Smooth muscle cell (in vitro differentiated cells): Measurements from ENCODE around the gene MRPS7. TPM values are rescaled to one million over a fixed set of nuclear protein-coding genes. Genes with fewer than 3 reads are reported as not detected.
"Not testable (repeated sequence)": the region's sequence is repeated elsewhere in the genome, so short reads cannot be mapped to it uniquely, and the experiment has no call there.

Source experiments
- DNase-seq: peaks from one replicate; lab custom pipeline; 2025; ENCODE audit not compliant: unreplicated experiment; lab: John Stamatoyannopoulos, UW
- H2AFZ ChIP-seq: fragments of 200-600 bp; sonication (generic); 2 replicates; pipeline ENCODE4 v1.6.0; 2016; ENCODE audit warnings: antibody characterized with exemption, low read depth, mild to moderate bottlenecking
- H3F3A ChIP-seq: fragments of 200-600 bp; sonication (generic); 2 replicates; pipeline ENCODE4 v1.6.0; 2017; ENCODE audit warnings: antibody characterized with exemption, low read depth
- H3K27ac ChIP-seq: fragments of 200-600 bp; sonication (generic); 2 replicates; pipeline ENCODE4 v1.5.1; 2016; ENCODE audit warnings: low read depth, mild to moderate bottlenecking
- H3K27me3 ChIP-seq: fragments of 200-600 bp; sonication (generic); 2 replicates; pipeline ENCODE4 v1.6.1; 2016; ENCODE audit warnings: low read depth, mild to moderate bottlenecking
- H3K36me3 ChIP-seq: fragments of 200-600 bp; sonication (generic); 2 replicates; pipeline ENCODE4 v1.5.1; 2016; ENCODE audit warnings: low read depth
- H3K4me1 ChIP-seq: fragments of 200-600 bp; sonication (generic); 2 replicates; pipeline ENCODE4 v1.5.1; 2016; ENCODE audit warnings: low read depth
- H3K4me2 ChIP-seq: fragments of 200-600 bp; sonication (generic); 2 replicates; pipeline ENCODE4 v1.6.0; 2016; ENCODE audit warnings: mild to moderate bottlenecking
- H3K4me3 ChIP-seq: fragments of 200-600 bp; sonication (generic); 2 replicates; pipeline ENCODE4 v1.5.1; 2016; ENCODE audit warnings: mild to moderate bottlenecking
- H3K79me2 ChIP-seq: fragments of 200-600 bp; sonication (generic); 2 replicates; pipeline ENCODE4 v1.6.0; 2016; ENCODE audit warnings: low read depth, mild to moderate bottlenecking
- H3K9ac ChIP-seq: fragments of 200-600 bp; sonication (generic); 2 replicates; pipeline ENCODE4 v1.6.0; 2016; ENCODE audit warnings: low read depth
- H3K9me3 ChIP-seq: fragments of 200-600 bp; sonication (generic); replicated peaks from 2 replicates; pipeline ENCODE4 v1.5.1; 2016; ENCODE audit warnings: low read depth
- H4K20me1 ChIP-seq: fragments of 200-600 bp; sonication (generic); 2 replicates; pipeline ENCODE4 v1.6.0; 2016; ENCODE audit warnings: low read depth
- WGBS: methylation state at CpG from one replicate; pipeline ENCODE4 v1.1.7; 2016; ENCODE audit warnings: low lambda C conversion rate; 5-methylcytosine and 5-hydroxymethylcytosine counted together
- polyA plus RNA-seq: library from polyadenylated mRNA; unstranded; fragments of >200 nt; fragmentation: Nextera tagmentation; extraction: Ambion mirVana; gene quantifications from 2 replicates; pipeline ENCODE4 v1.2.1, GENCODE V29; 2016
- total RNA-seq: library from RNA; depleted of rRNA; stranded (reverse); fragments of >200 nt; gene quantifications from 2 replicates; pipeline ENCODE4 v1.2.3, GENCODE V29; 2014
- TF ChIP-seq, protein P1 (sequence below): fragments of 200-600 bp; sonication (generic); IDR thresholded peaks from 2 replicates; pipeline ENCODE4 v1.5.1; 2017; ENCODE audit warnings: borderline replicate concordance, mild to moderate bottlenecking, antibody characterized with exemption; ENCODE audit not compliant: insufficient read depth, poor library complexity, severe bottlenecking

MRPS7 gene
- total and polyA plus RNA-seq, 2 experiments from 2014 or later: 35.1 to 97.2 TPM

DNA sequence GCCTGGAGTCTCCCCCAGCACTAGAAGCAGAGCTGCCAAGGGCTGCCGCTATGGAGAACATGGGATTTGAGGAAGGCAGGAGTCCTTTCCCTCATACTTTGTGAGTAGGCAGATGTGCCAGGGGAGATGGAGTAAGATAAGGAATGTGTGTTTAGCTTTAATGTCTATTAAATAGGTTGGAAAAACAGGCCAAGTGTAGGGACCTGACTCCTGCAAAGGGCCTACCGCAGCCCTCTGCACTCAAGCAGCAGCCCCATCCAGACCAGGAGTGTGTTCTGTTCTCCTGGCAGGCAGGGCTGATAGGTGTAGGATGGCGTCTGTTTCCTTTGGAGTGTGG, 11.1 kb downstream of the MRPS7 start:
- no peak overlapping the region for H3K4me3 ChIP-seq
- H3K4me2 ChIP-seq: no peak overlapping the region
- H3K9me3 ChIP-seq: no peaks in the 10 kb centered on the region
- no peaks in the 10 kb centered on the region for H3K27me3 ChIP-seq
- TF ChIP-seq, protein P1, sequence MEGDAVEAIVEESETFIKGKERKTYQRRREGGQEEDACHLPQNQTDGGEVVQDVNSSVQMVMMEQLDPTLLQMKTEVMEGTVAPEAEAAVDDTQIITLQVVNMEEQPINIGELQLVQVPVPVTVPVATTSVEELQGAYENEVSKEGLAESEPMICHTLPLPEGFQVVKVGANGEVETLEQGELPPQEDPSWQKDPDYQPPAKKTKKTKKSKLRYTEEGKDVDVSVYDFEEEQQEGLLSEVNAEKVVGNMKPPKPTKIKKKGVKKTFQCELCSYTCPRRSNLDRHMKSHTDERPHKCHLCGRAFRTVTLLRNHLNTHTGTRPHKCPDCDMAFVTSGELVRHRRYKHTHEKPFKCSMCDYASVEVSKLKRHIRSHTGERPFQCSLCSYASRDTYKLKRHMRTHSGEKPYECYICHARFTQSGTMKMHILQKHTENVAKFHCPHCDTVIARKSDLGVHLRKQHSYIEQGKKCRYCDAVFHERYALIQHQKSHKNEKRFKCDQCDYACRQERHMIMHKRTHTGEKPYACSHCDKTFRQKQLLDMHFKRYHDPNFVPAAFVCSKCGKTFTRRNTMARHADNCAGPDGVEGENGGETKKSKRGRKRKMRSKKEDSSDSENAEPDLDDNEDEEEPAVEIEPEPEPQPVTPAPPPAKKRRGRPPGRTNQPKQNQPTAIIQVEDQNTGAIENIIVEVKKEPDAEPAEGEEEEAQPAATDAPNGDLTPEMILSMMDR: no peak
- no peak overlapping the region for H3K27ac ChIP-seq
- peaks cover 6% of the 10 kb centered on the region for H3F3A ChIP-seq
- no peaks in the 10 kb centered on the region for H3K36me3 ChIP-seq
- 92% methylated on average over 3 of the region's 3 CpGs for WGBS
- peaks cover 8% of the 10 kb centered on the region for H3K4me1 ChIP-seq
- no peak for DNase-seq
- H4K20me1 ChIP-seq: no peaks in the 10 kb centered on the region
- no peak overlapping the region for H3K9ac ChIP-seq
- H3K79me2 ChIP-seq: no peaks in the 10 kb centered on the region
- H2AFZ ChIP-seq: no peak overlapping the region

DNA sequence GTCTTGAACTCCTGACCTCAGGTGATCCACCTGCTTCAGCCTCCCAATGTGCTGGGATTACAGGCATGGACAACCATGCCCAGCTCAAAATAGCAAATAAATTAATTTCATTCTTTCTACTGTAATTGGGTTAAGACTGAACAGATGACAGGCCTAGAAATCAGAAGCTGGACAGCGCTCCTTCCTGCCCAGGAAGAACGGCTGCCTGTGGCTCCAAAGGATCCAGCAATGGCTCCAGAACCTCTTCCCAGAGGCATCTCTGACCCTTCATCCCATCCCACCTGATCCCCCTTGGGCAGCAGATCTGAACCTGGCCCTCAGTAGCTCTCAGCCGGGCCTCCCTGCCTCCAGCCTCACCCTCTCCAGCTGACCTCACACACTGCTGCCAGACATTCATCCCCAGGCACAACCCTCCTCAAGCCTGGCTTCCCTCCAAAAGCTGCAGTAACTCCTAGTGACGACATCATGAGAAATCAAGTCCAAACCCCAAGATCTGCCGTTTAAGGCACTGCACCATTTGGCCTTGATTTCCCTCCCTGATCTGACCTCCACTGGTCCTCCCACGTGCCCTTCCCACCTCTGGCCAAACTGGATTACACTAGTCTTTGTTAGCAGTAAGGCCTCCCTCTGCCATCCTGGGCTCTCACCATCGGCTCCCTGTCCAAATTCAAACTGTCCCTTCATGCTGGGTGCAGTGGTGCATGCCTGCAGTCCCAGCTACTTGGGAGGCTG, 12.5 kb downstream of the MRPS7 start:
- H3K4me3 ChIP-seq: no peak overlapping the region
- H3K4me1 ChIP-seq: peaks cover 8% of the 10 kb centered on the region
- H3K36me3 ChIP-seq: no peaks in the 10 kb centered on the region
- peaks cover 6% of the 10 kb centered on the region for H3F3A ChIP-seq
- no peaks in the 10 kb centered on the region for H3K79me2 ChIP-seq
- H3K9me3 ChIP-seq: no peaks in the 10 kb centered on the region
- no peak overlapping the region for H3K9ac ChIP-seq
- WGBS: 94% methylated on average over 7 of the region's 7 CpGs
- H3K27me3 ChIP-seq: no peaks in the 10 kb centered on the region
- DNase-seq: no peak
- no peaks in the 10 kb centered on the region for H4K20me1 ChIP-seq
- no peak overlapping the region for H3K27ac ChIP-seq
- no peak overlapping the region for H2AFZ ChIP-seq
- H3K4me2 ChIP-seq: no peak overlapping the region
- TF ChIP-seq, protein P1: no peak

- H3K9me3 ChIP-seq: no peaks in the 10 kb centered on the region
- H2AFZ ChIP-seq: no peak overlapping the region
- TF ChIP-seq, protein P1: no peak
- no peaks in the 10 kb centered on the region for H4K20me1 ChIP-seq
- no peaks in the 10 kb centered on the region for H3F3A ChIP-seq
- 69% methylated on average over 6 of the region's 6 CpGs for WGBS
- no peaks in the 10 kb centered on the region for H3K4me1 ChIP-seq
- no peak overlapping the region for H3K4me2 ChIP-seq
- no peak for DNase-seq
- no peak overlapping the region for H3K4me3 ChIP-seq
- no peaks in the 10 kb centered on the region for H3K27me3 ChIP-seq
- no peak overlapping the region for H3K9ac ChIP-seq
- H3K36me3 ChIP-seq: no peaks in the 10 kb centered on the region
- no peak overlapping the region for H3K27ac ChIP-seq
- H3K79me2 ChIP-seq: no peaks in the 10 kb centered on the region
Measured at GRCh38 chr17:75277664-75278071, 16.0 kb downstream of the MRPS7 start.

DNA sequence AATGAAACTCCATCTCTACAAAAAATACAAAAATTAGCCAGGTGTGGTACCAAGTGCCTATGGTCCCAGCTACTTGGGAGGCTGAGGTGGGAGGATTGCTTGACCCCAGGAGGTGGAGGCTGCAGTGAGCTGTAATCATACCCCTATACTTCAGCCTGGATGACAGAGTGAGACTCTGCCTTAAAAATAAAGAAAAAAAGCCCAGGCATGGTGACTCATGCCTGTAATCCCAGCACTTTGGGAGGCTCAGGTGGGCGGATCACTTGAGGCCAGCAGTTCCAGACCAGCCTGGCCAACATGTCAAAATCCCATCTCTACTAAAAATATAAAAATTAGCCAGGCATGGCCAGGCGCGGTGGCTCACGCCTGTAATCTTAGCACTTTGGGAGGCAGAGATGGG, 18.5 kb downstream of the MRPS7 start:
- DNase-seq, H3K4me2 ChIP-seq, H3K9ac ChIP-seq, H3K79me2 ChIP-seq, H3F3A ChIP-seq, H3K4me3 ChIP-seq, H3K36me3 ChIP-seq, H3K27ac ChIP-seq, H3K9me3 ChIP-seq, H3K4me1 ChIP-seq, H3K27me3 ChIP-seq, H2AFZ ChIP-seq, H4K20me1 ChIP-seq: not testable (repeated sequence)
- WGBS: 97% methylated on average over 4 of the region's 4 CpGs
